IMR-90 (cell line): ENCODE results near the gene CCDC180. TPM values are rescaled to one million over a fixed set of nuclear protein-coding genes. Genes with fewer than 3 reads are reported as not detected.

Experiments
- ATAC-seq: fragments of 200-7000 bp; cut with Tn5 transposase; 2 replicates; pipeline ENCODE4 v1.9.1; 2020; ENCODE audit warnings: low read depth, mild to moderate bottlenecking, moderate library complexity
- BruUV-seq: library from RNA; stranded (reverse); fragments of 400-500 nt; replicated peaks from 2 replicates; lab custom pipeline; 2021; lab: Mats Ljungman, UMichigan
- CTCF ChIA-PET: fragments of 300-600 bp; formaldehyde crosslinking; extraction: SDS; loops from one replicate; lab custom pipeline; 2021; ENCODE audit warnings: antibody characterized with exemption; lab: Yijun Ruan, JAX
- POLR2A ChIA-PET: fragments of 300-600 bp; sonication (Branson Sonifier 250); formaldehyde crosslinking; loops from one replicate; lab custom pipeline; 2022; ENCODE audit warnings: antibody characterized with exemption; ENCODE audit not compliant: unreplicated experiment; lab: Charles Lee
- DNase-seq: peaks from one replicate; pipeline ENCODE4 v3.0.0; 2013
- H2AFZ ChIP-seq: replicated peaks from 2 replicates; pipeline ENCODE3; 2013; ENCODE audit warnings: low read length, mild to moderate bottlenecking; ENCODE audit not compliant: poor library complexity
- H2AK5ac ChIP-seq: 2 replicates; pipeline ENCODE4 v1.6.1; 2013; ENCODE audit warnings: low read depth, low read length, inconsistent platforms
- H2AK9ac ChIP-seq: replicated peaks from 2 replicates; pipeline ENCODE3; 2013; ENCODE audit warnings: mild to moderate bottlenecking, low read depth, low read length, moderate library complexity; ENCODE audit not compliant: poor library complexity
- H2BK120ac ChIP-seq: 2 replicates; pipeline ENCODE4 v1.6.1; 2013; ENCODE audit warnings: low read depth, low read length, inconsistent platforms
- H2BK15ac ChIP-seq: 3 replicates; pipeline ENCODE4 v1.6.1; 2013; ENCODE audit warnings: low read depth, low read length, inconsistent platforms
- H2BK20ac ChIP-seq: 2 replicates; pipeline ENCODE4 v1.6.1; 2013; ENCODE audit warnings: low read depth, mild to moderate bottlenecking, inconsistent platforms, low read length, moderate library complexity
- H2BK5ac ChIP-seq: 2 replicates; pipeline ENCODE4 v1.6.1; 2013; ENCODE audit warnings: mild to moderate bottlenecking, low read depth, low read length, inconsistent platforms; ENCODE audit not compliant: poor library complexity, severe bottlenecking
- H3K14ac ChIP-seq: replicated peaks from 2 replicates; pipeline ENCODE4 v1.6.1; 2013; ENCODE audit warnings: low read depth, low read length, inconsistent platforms
- H3K18ac ChIP-seq: 2 replicates; pipeline ENCODE4 v1.6.1; 2013; ENCODE audit warnings: low read depth, low read length, control low read depth
- H3K23ac ChIP-seq: 2 replicates; pipeline ENCODE4 v1.6.1; 2013; ENCODE audit warnings: low read depth, low read length, inconsistent platforms
- H3K27ac ChIP-seq: 2 replicates; pipeline ENCODE4 v1.5.1; 2013; ENCODE audit warnings: mild to moderate bottlenecking, control low read depth, low read length; ENCODE audit not compliant: insufficient read depth
- H3K27me3 ChIP-seq: 2 replicates; pipeline ENCODE4 v1.6.1; 2013; ENCODE audit warnings: low read length; ENCODE audit not compliant: control insufficient read depth, insufficient read depth
- H3K36me3 ChIP-seq: 2 replicates; pipeline ENCODE4 v1.6.1; 2013; ENCODE audit warnings: low read length, mixed read lengths; ENCODE audit not compliant: control insufficient read depth, insufficient read depth
- H3K4ac ChIP-seq: 2 replicates; pipeline ENCODE4 v1.6.1; 2013; ENCODE audit warnings: low read depth, low read length, inconsistent platforms
- H3K4me1 ChIP-seq: 2 replicates; pipeline ENCODE4 v1.6.1; 2013; ENCODE audit warnings: low read length, mixed read lengths; ENCODE audit not compliant: control insufficient read depth, insufficient read depth
- H3K4me2 ChIP-seq: 2 replicates; pipeline ENCODE4 v1.6.1; 2013; ENCODE audit warnings: low read depth, mild to moderate bottlenecking, control low read depth, low read length, moderate library complexity
- H3K4me3 ChIP-seq: 2 replicates; pipeline ENCODE4 v1.5.1; 2013; ENCODE audit warnings: low read depth, mild to moderate bottlenecking, control low read depth, low read length, moderate library complexity; ENCODE audit not compliant: insufficient read depth
- H3K56ac ChIP-seq: 2 replicates; pipeline ENCODE4 v1.6.1; 2013; ENCODE audit warnings: low read length, inconsistent platforms; ENCODE audit not compliant: insufficient read depth; ENCODE audit errors: extremely low read depth
- H3K79me1 ChIP-seq, 2 experiments: 2 replicates each; pipeline ENCODE4 v1.6.1; 2013; ENCODE audit warnings: low read length in 2 of 2, inconsistent platforms in 1 of 2, low read depth in 1 of 2
- H3K9ac ChIP-seq: 2 replicates; pipeline ENCODE4 v1.6.1; 2013; ENCODE audit warnings: low read depth, low read length, control low read depth
- H3K9me1 ChIP-seq: 2 replicates; pipeline ENCODE4 v1.6.1; 2013; ENCODE audit warnings: low read length, inconsistent platforms; ENCODE audit not compliant: insufficient read depth
- H3K9me3 ChIP-seq: 2 replicates; pipeline ENCODE4 v1.6.1; 2013; ENCODE audit warnings: low read length; ENCODE audit not compliant: control insufficient read depth, insufficient read depth
- H4K20me1 ChIP-seq: 2 replicates; pipeline ENCODE4 v1.6.1; 2013; ENCODE audit warnings: low read length, inconsistent platforms; ENCODE audit not compliant: insufficient read depth
- H4K5ac ChIP-seq: 2 replicates; pipeline ENCODE4 v1.6.1; 2013; ENCODE audit warnings: mild to moderate bottlenecking, low read depth, low read length, control low read depth
- H4K8ac ChIP-seq, 2 experiments: 2 replicates each; pipeline ENCODE4 v1.6.1; 2013; ENCODE audit warnings: low read depth in 2 of 2, low read length in 2 of 2, control low read depth in 1 of 2, inconsistent platforms in 1 of 2
- H4K91ac ChIP-seq: 2 replicates; pipeline ENCODE4 v1.6.1; 2013; ENCODE audit warnings: low read depth, low read length, inconsistent platforms; ENCODE audit not compliant: insufficient read depth
- CEBPB ChIP-seq: IDR thresholded peaks from 2 replicates; pipeline ENCODE4 v1.6.1; 2012; ENCODE audit warnings: low read depth, low read length, improper control_type of control experiment
- CTCF ChIP-seq: conservative IDR thresholded peaks from 2 replicates; pipeline ENCODE4 v1.5.1; 2012; ENCODE audit warnings: mild to moderate bottlenecking, low read depth, low read length, improper control_type of control experiment
- MAFK ChIP-seq: IDR thresholded peaks from 2 replicates; pipeline ENCODE4 v1.6.1; 2012; ENCODE audit warnings: low read depth, low read length, improper control_type of control experiment
- POLR2A ChIP-seq: IDR thresholded peaks from 2 replicates; pipeline ENCODE4 v1.6.1; 2012; ENCODE audit warnings: mild to moderate bottlenecking, low read depth, low read length
- RAD21 ChIP-seq: IDR thresholded peaks from 2 replicates; pipeline ENCODE4 v1.6.1; 2012; ENCODE audit warnings: low read length, improper control_type of control experiment
- RFX5 ChIP-seq: IDR thresholded peaks from 2 replicates; pipeline ENCODE4 v1.8.0; 2012; ENCODE audit warnings: low read depth, mild to moderate bottlenecking, low read length, moderate library complexity
- SMC3 ChIP-seq: fragments of 150-350 bp; IDR thresholded peaks from 2 replicates; pipeline ENCODE4 v1.6.1; 2016; ENCODE audit warnings: low read depth, mild to moderate bottlenecking, antibody characterized with exemption, low read length, moderate library complexity
- WGBS, 2 experiments: methylation state at CpG; one replicate each; pipeline versions ENCODE4 v1.1.5 to v1.1.7; 2013; ENCODE audit warnings: missing lambda C conversion rate in 2 of 2; ENCODE audit not compliant: insufficient read length in 1 of 2; ENCODE audit errors: extremely low coverage in 2 of 2; 5-methylcytosine and 5-hydroxymethylcytosine counted together
- dilution Hi-C: fragments of 300-500 bp; cut with HindIII; formaldehyde crosslinking; loops from one replicate; pipeline ENCODE4 v1.14.3; 2018; ENCODE audit warnings: low sequenced_read_pairs; ENCODE audit not compliant: unreplicated experiment
- in situ Hi-C: fragments of 300-500 bp; cut with MboI; formaldehyde crosslinking; loops from 3 replicates; pipeline ENCODE4 v1.14.3; 2019; ENCODE audit warnings: low sequenced_read_pairs, inconsistent platforms, mixed read lengths
- intact Hi-C: fragments of 100-400 bp; cut with micrococcal nuclease; formaldehyde crosslinking; loops from 2 replicates; pipeline ENCODE4 v1.10.0; 2022
- polyA plus RNA-seq, 3 experiments: library from polyadenylated mRNA; depleted of rRNA; stranded (reverse); fragments of >200 nt; gene quantifications; 2 replicates each; pipeline ENCODE4 v1.2.3, GENCODE V29; 2012; ENCODE audit warnings: low replicate concordance in 1 of 3
- total RNA-seq: library from RNA; depleted of rRNA; stranded (reverse); fragments of >200 nt; gene quantifications from 2 replicates; pipeline ENCODE4 v1.2.3, GENCODE V29; 2012

CCDC180 gene
- total and polyA plus RNA-seq, 2 of the 4 experiments (the other 2 are of a cell fraction), result 0.24 to 0.90 TPM

- Histone ChIP-seq H2AK9ac (no peak overlapping the region), H3K36me3 (no peaks in the 10 kb centered on the region), H3K4me3 (no peak overlapping the region), H3K14ac (no peak overlapping the region), H4K20me1 (no peaks in the 10 kb centered on the region), H2BK5ac (no peak overlapping the region), H2BK120ac (no peak overlapping the region), H3K9ac (no peak overlapping the region), H2AK5ac (no peak overlapping the region), H3K56ac (no peak overlapping the region), H3K4me2 (no peak overlapping the region), H3K79me1 (no peaks in the 10 kb centered on the region), H2BK20ac (no peak overlapping the region), H3K27me3 (no peaks in the 10 kb centered on the region), H3K27ac (no peak overlapping the region), H3K9me1 (no peaks in the 10 kb centered on the region), H3K9me3 (no peaks in the 10 kb centered on the region), H3K4me1 (no peaks in the 10 kb centered on the region), H4K8ac (no peak overlapping the region), H4K91ac (no peak overlapping the region), H3K23ac (no peak overlapping the region), H2BK15ac (no peak overlapping the region), H3K4ac (no peak overlapping the region), H4K5ac (no peak overlapping the region), H3K18ac (no peak overlapping the region), H2AFZ (no peak overlapping the region)
- WGBS, 2 experiments, result no CpG with 5 or more reads among the region's 5 CpGs
- ATAC-seq, result no peak
- BruUV-seq, result no TSS peak
- dilution Hi-C loops, result no loop called here
- TF ChIP-seq CTCF (no peak), SMC3 (no peak), MAFK (no peak), CEBPB (no peak), POLR2A (no peak), RAD21 (no peak), RFX5 (no peak)
- in situ Hi-C loops, result no loop called here
- ChIA-PET POLR2A (no interaction called here), CTCF (no interaction called here)
- no peak for DNase-seq
- intact Hi-C loops, result no loop called here
These were observed 12.7 kb downstream of the CCDC180 start for GRCh38 chr9:97320080-97320642.
